ENCODE results near the gene PRIMA1. TPM values are rescaled to one million over a fixed set of nuclear protein-coding genes. Genes with fewer than 3 reads are reported as not detected.

Gene PRIMA1
- total and polyA plus RNA-seq, 9 of the 15 experiments (the other 6 are each of a cell fraction or from before 2014, with no cell fraction given) = not detected

GRCh38 chr14:93683226-93683625 is 105.1 kb downstream of the PRIMA1 start (continued):
- TF ChIP-seq BCL6 (CRISPR knock-in tag; IDR thresholded peaks at IDR 0.05) (no peak), SIX5 (IDR thresholded peaks at IDR 0.05; ENCODE audit: borderline replicate concordance in 1 of 2, insufficient read depth in 1 of 2, low read depth in 1 of 2, low read length in 2 of 2) (0 out of 4 replicates have a peak, but pooled peaks of 1 of the 2 experiments have one; percentile 6), ZFP1 (CRISPR knock-in tag; IDR thresholded peaks at IDR 0.05) (no peak), RAD51 (IDR thresholded peaks at IDR 0.05; ENCODE audit: borderline replicate concordance, low read depth) (peak; percentile 79), RCOR1 (IDR thresholded peaks at IDR 0.05; ENCODE audit: borderline replicate concordance in 1 of 2, low read depth in 2 of 2, low read length in 2 of 2) (no peak), SRSF9 (IDR thresholded peaks at IDR 0.05; ENCODE audit: borderline replicate concordance, low read depth, low read length) (no peak)

GRCh38 chr14:93682459-93682858 is 105.8 kb downstream of the PRIMA1 start:
- POLR2A ChIA-PET = no interaction called here
- in situ Hi-C loops (cut with MboI) (no loop called here), intact Hi-C loops (cut with micrococcal nuclease) (no loop called here)
- DNase-seq (ENCODE audit: extremely low read depth in 1 of 4, low spot score in 3 of 4) (no peak), ATAC-seq (no peak), FAIRE-seq (no peak)
- Histone ChIP-seq H3K79me2 (ENCODE audit: control insufficient read depth, insufficient read depth, low read length) (no peaks in the 10 kb centered on the region), H3K4me1 (replicated peaks in 1 of 2; ENCODE audit: control insufficient read depth in 2 of 2, insufficient read depth in 2 of 2, low read length in 2 of 2) (no peaks in the 10 kb centered on the region), H3K9ac (ENCODE audit: insufficient read depth in 1 of 2, low read depth in 2 of 2, low read length in 2 of 2) (no peak overlapping the region), H3K27ac (ENCODE audit: extremely low read depth, low read depth, low read length) (no peak overlapping the region), H3K4me2 (ENCODE audit: insufficient read depth, low read length) (no peak overlapping the region), H3K36me3 (ENCODE audit: control insufficient read depth, insufficient read depth, low read length) (no peaks in the 10 kb centered on the region), H4K20me1 (replicated peaks; ENCODE audit: control insufficient read depth, insufficient read depth, low read length) (no peaks in the 10 kb centered on the region), H2AFZ (ENCODE audit: low read depth, low read length) (no peak overlapping the region), H3K4me3 (no peak overlapping the region), H3K9me3 (replicated peaks; ENCODE audit: control insufficient read depth, insufficient read depth, low read depth, low read length) (no peaks in the 10 kb centered on the region), H3K9me1 (ENCODE audit: control insufficient read depth, insufficient read depth, low read length) (no peaks in the 10 kb centered on the region), H3K27me3 (ENCODE audit: control insufficient read depth in 2 of 2, insufficient read depth in 2 of 2, low read length in 2 of 2) (no peaks in the 10 kb centered on the region)
- CTCF ChIA-PET (ENCODE audit: low intra/inter-chr PET ratio) = interaction anchor here (0.6 kb wide), 1 partner anchor 27 kb away, joined by 3 read pairs; no protein-coding TSS in a partner anchor
- TF ChIP-seq ARID4B (CRISPR knock-in tag; IDR thresholded peaks at IDR 0.05) (no peak), SIN3B (IDR thresholded peaks at IDR 0.05; ENCODE audit: low read depth) (no peak), ZZZ3 (IDR thresholded peaks at IDR 0.05) (no peak), ZBTB49 (CRISPR knock-in tag; IDR thresholded peaks at IDR 0.05; ENCODE audit: borderline replicate concordance) (no peak), ZNF75A (CRISPR knock-in tag; IDR thresholded peaks at IDR 0.05) (no peak)
- BruUV-seq (replicated peaks) = no TSS peak
- 4% methylated on average over 2 of the region's 2 CpGs for WGBS (ENCODE audit: insufficient coverage, low coverage, missing lambda C conversion rate)
